Skeletal muscle tissue (tissue), 4 donors: ENCODE results near the gene ENHO. TPM values are rescaled to one million over a fixed set of nuclear protein-coding genes. Genes with fewer than 3 reads are reported as not detected.
"Not testable (repeated sequence)": the region's sequence is repeated elsewhere in the genome, so short reads cannot be mapped to it uniquely, and the experiment has no call there.

Experiments used
- H3K27ac ChIP-seq: one replicate; pipeline ENCODE4 v1.7.0; 2013; ENCODE audit warnings: mild to moderate bottlenecking, low read depth, low read length, inconsistent platforms
- H3K27me3 ChIP-seq, 3 donors: one replicate each; pipeline ENCODE4 v1.7.0; 2013; ENCODE audit warnings: low read length in 3 of 3; ENCODE audit not compliant: control insufficient read depth in 3 of 3, insufficient read depth in 3 of 3
- H3K36me3 ChIP-seq, 3 donors: one replicate each; pipeline ENCODE4 v1.7.0; 2013; ENCODE audit warnings: low read length in 3 of 3; ENCODE audit not compliant: control insufficient read depth in 3 of 3, insufficient read depth in 3 of 3
- H3K4me1 ChIP-seq, 3 donors: one replicate each; pipeline ENCODE4 v1.7.0; 2013; ENCODE audit warnings: low read length in 3 of 3, mild to moderate bottlenecking in 3 of 3; ENCODE audit not compliant: control insufficient read depth in 3 of 3, insufficient read depth in 3 of 3
- H3K4me3 ChIP-seq, 3 donors: one replicate each; pipeline ENCODE4 v1.7.0; 2013; ENCODE audit warnings: low read length in 3 of 3
- H3K9ac ChIP-seq, 3 donors: one replicate each; pipeline ENCODE4 v1.7.0; 2013; ENCODE audit warnings: low read length in 3 of 3, mild to moderate bottlenecking in 3 of 3, moderate library complexity in 2 of 3, low read depth in 1 of 3
- H3K9me3 ChIP-seq, 3 donors: one replicate each; pipeline ENCODE4 v1.7.0; 2013; ENCODE audit warnings: low read length in 3 of 3; ENCODE audit not compliant: control insufficient read depth in 3 of 3
- total RNA-seq: library from RNA; depleted of rRNA; stranded (reverse); fragments of >200 nt; gene quantifications from one replicate; pipeline ENCODE4 v1.2.3, GENCODE V29; 2014
- donor health status: Osteomylitis.

Gene ENHO
- total RNA-seq, 1 donor from 2014 or later, result 4.2 TPM

DNA sequence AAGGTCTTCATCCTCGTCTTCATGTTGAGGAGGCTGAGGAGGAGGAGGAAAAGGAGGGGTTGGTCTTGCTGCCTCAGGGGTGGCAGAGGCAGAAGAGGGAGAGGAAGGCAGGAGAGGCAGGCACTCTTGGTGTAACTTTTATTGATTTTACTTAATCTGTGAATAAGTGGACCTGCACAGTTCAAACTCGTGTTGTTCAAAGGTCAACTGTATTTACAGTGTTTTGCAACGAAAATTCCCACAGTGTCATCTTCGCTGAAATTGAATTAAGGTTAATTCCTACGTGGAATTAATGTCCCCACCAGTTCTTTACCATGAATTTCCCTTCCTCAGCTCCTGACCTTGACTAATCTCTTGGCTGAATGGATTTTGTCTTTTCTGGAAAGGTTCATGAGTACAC, 21.2 kb upstream of the ENHO start:
- no peak overlapping the region for H3K4me3 ChIP-seq
- H3K36me3 ChIP-seq, result no peaks in the 10 kb centered on the region
- H3K9me3 ChIP-seq, result no peaks in the 10 kb centered on the region
- peaks cover 4 to 8% (median 6%) of the 10 kb centered on the region in 3 donors for H3K4me1 ChIP-seq
- H3K9ac ChIP-seq, result no peak overlapping the region
- peaks cover 0 to 9% (median 7%) of the 10 kb centered on the region in 3 donors for H3K27me3 ChIP-seq
- H3K27ac ChIP-seq, result no peak overlapping the region

DNA sequence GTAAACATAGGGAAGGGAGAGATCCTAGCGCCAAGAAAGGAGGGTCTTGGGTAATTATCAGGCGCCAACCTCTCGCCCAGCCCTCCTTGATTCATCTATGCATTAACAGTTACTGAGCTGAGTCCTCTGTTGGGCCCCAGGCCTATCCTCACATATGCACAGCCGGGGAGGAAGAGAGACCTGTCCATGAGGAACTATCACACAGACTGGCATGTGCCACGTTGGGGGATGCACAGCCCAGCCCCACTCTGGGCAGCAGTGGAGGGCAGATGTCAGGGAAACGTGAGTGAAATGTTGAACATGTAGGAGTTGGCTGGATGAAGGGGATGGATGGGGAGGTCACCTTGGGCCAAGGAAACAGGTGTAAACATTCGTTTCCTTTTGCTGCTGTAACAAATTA, 18.8 kb upstream of the ENHO start:
- Histone ChIP-seq H3K4me1 (no peaks in the 10 kb centered on the region), H3K27ac (no peak overlapping the region), H3K9me3 (no peaks in the 10 kb centered on the region), H3K27me3 (peaks cover 0 to 9% (median 5%) of the 10 kb centered on the region in 3 donors), H3K4me3 (no peak overlapping the region), H3K36me3 (no peaks in the 10 kb centered on the region), H3K9ac (no peak overlapping the region)

DNA sequence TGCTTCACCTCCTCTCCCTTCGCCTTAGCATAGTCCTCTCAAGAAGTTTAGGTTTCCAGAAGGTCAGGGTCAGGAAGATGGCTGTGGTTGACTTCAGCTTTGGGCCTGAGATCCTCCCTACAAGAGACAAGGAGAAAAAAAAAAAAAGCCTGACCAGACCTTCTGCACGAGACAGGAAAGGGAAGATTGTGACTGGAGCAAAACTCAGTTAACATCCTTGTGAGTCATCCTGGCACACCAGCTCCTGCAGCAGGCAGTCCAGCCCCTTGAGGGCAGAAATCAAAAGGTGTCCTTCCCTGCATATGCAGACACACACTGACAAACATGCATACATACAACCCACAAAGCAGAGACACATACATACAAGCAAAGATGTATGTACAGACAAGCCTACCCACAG, 18.0 kb upstream of the ENHO start:
- Histone ChIP-seq H3K4me3 (no peak overlapping the region), H3K9me3 (no peaks in the 10 kb centered on the region), H3K9ac (no peak overlapping the region), H3K36me3 (no peaks in the 10 kb centered on the region), H3K27ac (no peak overlapping the region), H3K4me1 (no peaks in the 10 kb centered on the region), H3K27me3 (peaks cover 0 to 11% (median 5%) of the 10 kb centered on the region in 3 donors)

DNA sequence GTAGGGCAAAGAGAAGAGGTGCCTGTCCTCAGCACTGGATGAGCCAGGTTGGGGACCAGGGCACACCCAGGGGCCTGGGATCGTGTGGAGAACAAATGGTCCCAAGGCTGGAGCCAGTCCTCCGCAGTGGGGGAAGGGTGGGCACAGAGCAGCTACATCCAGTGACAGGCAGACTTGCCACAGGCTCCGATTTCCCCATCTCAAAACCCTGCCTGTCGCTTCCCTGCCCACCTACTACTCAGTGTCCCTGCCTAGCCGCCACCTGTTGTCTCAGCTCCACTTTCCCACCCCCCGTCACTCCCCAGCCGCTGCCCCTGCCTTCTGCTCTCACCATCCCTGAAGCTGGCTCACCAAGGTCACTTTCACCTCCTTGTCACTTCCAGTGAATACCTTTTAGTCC, 13.9 kb upstream of the ENHO start:
- H3K36me3 ChIP-seq, result no peaks in the 10 kb centered on the region
- H3K4me3 ChIP-seq, result no peak overlapping the region
- H3K9me3 ChIP-seq, result no peaks in the 10 kb centered on the region
- no peak overlapping the region for H3K27ac ChIP-seq
- H3K27me3 ChIP-seq, result peaks cover 0 to 11% (median 10%) of the 10 kb centered on the region in 3 donors
- no peak overlapping the region for H3K9ac ChIP-seq
- H3K4me1 ChIP-seq, result no peaks in the 10 kb centered on the region

DNA sequence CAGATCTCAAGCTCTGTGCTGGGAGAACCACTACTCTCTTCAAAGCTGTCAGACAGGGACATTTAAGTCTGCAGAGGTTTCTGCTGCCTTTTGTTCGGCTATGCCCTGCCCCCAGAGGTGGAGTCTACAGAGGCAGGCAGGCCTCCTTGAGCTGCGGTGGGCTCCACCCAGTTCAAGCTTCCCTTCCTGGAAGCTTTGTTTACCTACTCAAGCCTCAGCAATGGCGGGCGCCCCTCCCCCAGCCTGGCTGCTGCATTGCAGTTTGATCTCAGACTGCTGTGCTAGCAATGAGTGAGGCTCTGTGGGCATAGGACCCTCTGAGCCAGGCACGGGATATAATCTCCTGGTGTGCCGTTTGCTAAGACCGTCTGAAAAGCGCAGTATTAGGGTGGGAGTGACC, 9.3 kb upstream of the ENHO start:
- H3K27me3 ChIP-seq, result peaks cover 0 to 11% (median 6%) of the 10 kb centered on the region in 3 donors
- not testable (repeated sequence) for H3K36me3 ChIP-seq

DNA sequence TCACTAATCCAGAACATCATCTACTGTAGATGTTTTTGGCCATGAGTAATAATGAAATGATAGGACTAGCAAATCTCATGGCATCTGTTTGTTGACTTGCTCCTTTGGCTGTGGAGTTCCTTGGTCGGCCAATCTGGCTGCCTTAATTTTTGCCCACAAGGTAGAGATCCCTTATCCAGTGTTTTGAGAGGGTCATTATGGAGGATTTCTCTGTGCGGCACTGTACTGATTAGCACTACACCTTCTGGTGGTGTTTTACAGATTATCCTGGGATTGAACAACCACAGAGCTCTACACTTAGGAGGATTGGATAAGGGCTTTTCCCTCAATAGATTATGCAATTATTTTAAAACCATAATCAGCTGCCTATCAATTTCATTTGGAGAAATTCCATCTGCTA, 3.2 kb upstream of the ENHO start:
- Histone ChIP-seq H3K9ac (no peak overlapping the region), H3K4me1 (peaks cover 3 to 13% (median 7%) of the 10 kb centered on the region in 3 donors), H3K27me3 (peaks cover 0 to 4% (median 4%) of the 10 kb centered on the region in 3 donors), H3K36me3 (no peaks in the 10 kb centered on the region), H3K4me3 (no peak overlapping the region), H3K9me3 (no peaks in the 10 kb centered on the region), H3K27ac (no peak overlapping the region)

More for the DNA sequence above, 9.3 kb upstream of the ENHO start:
- not testable (repeated sequence) for H3K9ac ChIP-seq, H3K4me1 ChIP-seq, H3K27ac ChIP-seq, H3K4me3 ChIP-seq, H3K9me3 ChIP-seq

DNA sequence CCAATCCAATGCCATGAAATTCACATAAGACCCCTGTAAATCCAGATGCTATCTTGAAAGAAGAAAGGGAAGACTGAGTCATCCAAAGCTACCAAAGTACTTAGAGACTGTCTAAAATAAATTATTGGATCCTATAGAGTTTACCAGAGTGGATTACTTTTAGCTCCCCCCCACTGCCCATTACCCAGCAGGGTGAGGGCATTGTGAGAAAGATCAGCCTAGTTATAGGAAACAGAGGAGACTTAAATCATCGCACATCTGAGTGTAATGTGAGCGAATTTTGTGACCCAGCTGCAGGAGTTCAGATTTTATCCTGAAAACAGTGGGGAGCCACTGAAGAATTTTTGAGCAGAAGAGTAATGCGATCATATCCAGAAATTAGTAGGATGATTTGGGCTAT, 1.6 kb upstream of the ENHO start:
- Histone ChIP-seq H3K4me3 (no peak overlapping the region), H3K9ac (no peak overlapping the region), H3K27ac (no peak overlapping the region), H3K4me1 (peaks cover 3 to 19% (median 7%) of the 10 kb centered on the region in 3 donors), H3K27me3 (peaks cover 0 to 4% (median 4%) of the 10 kb centered on the region in 3 donors), H3K36me3 (no peaks in the 10 kb centered on the region), H3K9me3 (no peaks in the 10 kb centered on the region)

DNA sequence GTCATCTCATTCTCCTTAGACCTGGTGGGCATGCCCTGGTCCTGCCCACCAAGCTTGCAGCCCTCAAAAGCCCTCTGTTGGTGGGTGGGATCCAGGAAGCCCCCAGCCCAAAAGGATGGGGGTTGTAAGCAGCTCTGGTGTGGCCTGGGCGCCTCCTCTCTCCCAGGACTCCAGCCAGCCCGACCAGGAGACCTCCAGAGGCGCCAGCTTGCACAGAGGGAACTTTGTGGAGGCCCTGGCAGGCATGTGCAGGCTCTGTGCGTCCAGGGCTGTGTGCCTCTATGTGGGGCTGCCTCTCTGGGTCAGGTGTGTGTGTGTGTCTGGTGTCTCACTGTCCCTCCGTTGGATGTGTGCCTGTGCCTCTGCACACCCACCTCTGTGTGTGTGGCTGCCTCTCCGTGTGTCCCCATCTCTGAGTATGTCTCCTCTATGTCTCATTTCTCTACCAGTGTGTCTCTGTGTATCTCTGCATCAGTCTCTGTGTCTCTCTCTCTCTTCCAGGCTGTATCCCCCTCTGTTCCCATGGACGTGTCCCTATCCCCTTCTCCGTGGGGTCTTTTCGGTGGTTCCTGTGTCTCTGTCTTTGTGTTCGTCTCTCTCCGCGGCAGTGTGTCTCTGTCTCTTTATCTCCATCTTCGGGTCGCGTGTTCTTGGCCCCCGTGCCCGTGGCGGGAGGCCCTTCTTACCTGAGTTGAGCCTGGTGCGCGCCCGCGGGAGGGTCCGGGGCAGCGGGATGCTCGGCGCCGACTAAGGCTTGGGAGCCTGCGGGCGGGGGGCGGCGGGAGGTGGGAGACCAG, 501 bp downstream of the ENHO start:
- Histone ChIP-seq H3K27me3 (peaks cover 0 to 4% (median 4%) of the 10 kb centered on the region in 3 donors), H3K36me3 (no peaks in the 10 kb centered on the region), H3K4me1 (peaks cover 3 to 19% (median 9%) of the 10 kb centered on the region in 3 donors), H3K9me3 (no peaks in the 10 kb centered on the region), H3K9ac (peak overlapping the region in 1 of 3 donors; percentile 60), H3K4me3 (peak overlapping the region in 2 of 3 donors; percentile 29 to 60), H3K27ac (no peak overlapping the region)

DNA sequence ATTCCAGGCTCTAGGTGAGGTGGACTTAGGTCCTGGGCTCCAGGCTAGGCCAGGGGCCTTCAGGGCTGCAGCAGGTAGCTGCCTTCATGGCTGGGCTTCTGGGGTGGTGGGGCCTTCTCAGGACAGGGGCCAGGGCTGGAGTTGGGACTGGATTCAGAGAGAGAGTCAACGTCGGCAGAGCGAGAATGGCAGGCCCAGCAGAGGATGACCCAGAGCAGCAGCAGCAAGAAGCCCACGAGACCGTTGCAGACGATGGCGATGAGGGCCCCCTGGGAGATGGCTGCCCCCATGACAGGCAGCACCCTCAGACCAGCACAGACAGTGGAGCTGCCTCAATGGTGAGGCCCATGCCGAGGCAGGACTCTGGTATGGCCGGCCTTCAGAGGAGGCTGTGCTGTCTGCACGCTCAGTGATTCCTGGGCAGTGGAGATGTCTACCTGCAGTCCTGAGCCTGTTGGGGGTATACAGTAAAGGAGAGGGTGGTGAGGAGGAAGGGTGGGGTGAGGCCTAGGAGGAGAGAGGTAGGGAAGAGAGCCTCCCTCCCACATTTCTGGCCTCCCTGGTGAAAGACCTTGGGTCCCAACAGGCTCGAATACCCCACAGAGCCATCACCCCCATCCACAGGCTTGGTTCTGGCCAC, 1.3 kb downstream of the ENHO start:
- H3K4me3 ChIP-seq, result no peak overlapping the region
- H3K36me3 ChIP-seq, result no peaks in the 10 kb centered on the region
- no peak overlapping the region for H3K27ac ChIP-seq
- peaks cover 3 to 19% (median 9%) of the 10 kb centered on the region in 3 donors for H3K4me1 ChIP-seq
- peaks cover 0 to 4% (median 4%) of the 10 kb centered on the region in 3 donors for H3K27me3 ChIP-seq
- no peak overlapping the region for H3K9ac ChIP-seq
- H3K9me3 ChIP-seq, result no peaks in the 10 kb centered on the region
